HepG2 (cell line): Measurements from ENCODE around the gene TPRA1. TPM values are rescaled to one million over a fixed set of nuclear protein-coding genes. Genes with fewer than 3 reads are reported as not detected.

Experiments used
- ATAC-seq: fragments of 200-7000 bp; cut with Tn5 transposase; 3 replicates; pipeline ENCODE4 v1.9.1; 2020; ENCODE audit warnings: mild to moderate bottlenecking, moderate library complexity
- BruUV-seq: library from RNA; stranded (reverse); fragments of 400-500 nt; replicated peaks from 2 replicates; lab custom pipeline; 2021; lab: Mats Ljungman, UMichigan
- CTCF ChIA-PET: fragments of 300-600 bp; formaldehyde crosslinking; extraction: SDS; loops from one replicate; lab custom pipeline; 2021; ENCODE audit warnings: low total read pairs, inconsistent platforms, low intra/inter-chr PET ratio; lab: Yijun Ruan, JAX
- POLR2A ChIA-PET: fragments of 350-600 bp; sonication (Branson Sonifier 250); formaldehyde crosslinking; loops from one replicate; lab custom pipeline; 2020; ENCODE audit warnings: antibody characterized with exemption, inconsistent platforms; lab: Yijun Ruan, JAX
- DNase-seq: peaks from one replicate; pipeline ENCODE4 v3.0.0-alpha.2; 2015; ENCODE audit warnings: low spot score
- FAIRE-seq: peaks from 3 replicates; lab custom pipeline; 2011; peaks lifted over from hg19 to GRCh38; lab: Jason Lieb, UNC
- H2AFZ ChIP-seq: one replicate; pipeline ENCODE4 v1.6.1; 2011; ENCODE audit warnings: low read length, inconsistent platforms
- H3K27ac ChIP-seq: fragments of 300-600 bp; 3 replicates; pipeline ENCODE4 v1.8.0; 2011; ENCODE audit warnings: mixed run types, mild to moderate bottlenecking, mixed read lengths, low read length, inconsistent platforms; ENCODE audit not compliant: insufficient read depth; ENCODE audit errors: extremely low read length
- H3K27me3 ChIP-seq, 2 experiments: fragments of 200-600 bp in 1 of 2; 2 replicates in 1 of 2; 3 replicates in 1 of 2; pipeline versions ENCODE4 v1.6.0 to v1.8.0; 2011; ENCODE audit warnings: low read length in 2 of 2, mild to moderate bottlenecking in 2 of 2, moderate library complexity in 2 of 2, inconsistent platforms in 1 of 2; ENCODE audit not compliant: insufficient read depth in 2 of 2, control insufficient read depth in 1 of 2
- H3K36me3 ChIP-seq, 2 experiments: fragments of 200-600 bp in 1 of 2; replicated peaks in 1 of 2; 2 replicates in 1 of 2; 3 replicates in 1 of 2; pipeline versions ENCODE4 v1.5.1 to v1.8.0; 2011; ENCODE audit warnings: low read length in 2 of 2, inconsistent platforms in 1 of 2; ENCODE audit not compliant: insufficient read depth in 2 of 2, control insufficient read depth in 1 of 2
- H3K4me1 ChIP-seq: 2 replicates; pipeline ENCODE4 v1.5.1; 2012; ENCODE audit warnings: low read length, inconsistent platforms; ENCODE audit not compliant: insufficient read depth
- H3K4me2 ChIP-seq: 2 replicates; pipeline ENCODE4 v1.6.0; 2011; ENCODE audit warnings: low read depth, low read length, inconsistent platforms
- H3K4me3 ChIP-seq, 3 experiments: fragments of 200-600 bp in 1 of 3; sonication (generic), shearing (Covaris generic) in 1 of 3; replicated peaks in 1 of 3; 2 replicates each; pipeline ENCODE4 v1.5.1; 2011 to 2016; ENCODE audit warnings: low read length in 3 of 3, inconsistent platforms in 2 of 3, low read depth in 2 of 3, mild to moderate bottlenecking in 2 of 3, control low read depth in 1 of 3, mixed read lengths in 1 of 3; ENCODE audit not compliant: insufficient read depth in 1 of 3
- H3K79me2 ChIP-seq: one replicate; pipeline ENCODE4 v1.6.1; 2011; ENCODE audit warnings: low read length, inconsistent platforms; ENCODE audit not compliant: insufficient read depth
- H3K9ac ChIP-seq: 2 replicates; pipeline ENCODE4 v1.6.0; 2011; ENCODE audit warnings: mild to moderate bottlenecking, low read depth, low read length, inconsistent platforms; ENCODE audit not compliant: insufficient read depth
- H3K9me3 ChIP-seq: 2 replicates; pipeline ENCODE4 v1.5.1; 2012; ENCODE audit warnings: mild to moderate bottlenecking, low read length
- H4K20me1 ChIP-seq: 2 replicates; pipeline ENCODE4 v1.6.0; 2011; ENCODE audit warnings: inconsistent platforms, mild to moderate bottlenecking, low read length, moderate library complexity; ENCODE audit not compliant: insufficient read depth
- ESRRA ChIP-seq: sonication (generic); formaldehyde crosslinking; IDR thresholded peaks from 2 replicates; pipeline ENCODE4 v1.5.1; 2020; ENCODE audit warnings: mild to moderate bottlenecking, low read depth, missing genetic modification reagents
- ETV5 ChIP-seq: IDR thresholded peaks from 2 replicates; pipeline ENCODE4 v1.6.1; 2018; ENCODE audit warnings: missing biosample characterization, missing genetic modification reagents, inconsistent platforms, borderline replicate concordance
- HDAC1 ChIP-seq: sonication (generic); formaldehyde crosslinking; IDR thresholded peaks from 2 replicates; pipeline ENCODE4 v1.5.1; 2020; ENCODE audit warnings: mild to moderate bottlenecking, missing genetic modification reagents
- HNF4A ChIP-seq: sonication (generic); formaldehyde crosslinking; IDR thresholded peaks from 2 replicates; pipeline ENCODE4 v1.4.0; 2020; ENCODE audit warnings: missing genetic modification reagents
- LRRFIP1 ChIP-seq: sonication (generic); formaldehyde crosslinking; conservative IDR thresholded peaks from 2 replicates; pipeline ENCODE4 v1.4.0; 2020; ENCODE audit warnings: missing genetic modification reagents
- MAX ChIP-seq: IDR thresholded peaks from 2 replicates; pipeline ENCODE4 v1.6.1; 2012; ENCODE audit warnings: inconsistent platforms
- MNT ChIP-seq: fragments of 450-650 bp; IDR thresholded peaks from 2 replicates; pipeline ENCODE4 v1.6.1; 2016
- NR2F6 ChIP-seq, 2 experiments: IDR thresholded peaks; 2 replicates each; pipeline ENCODE4 v1.6.1; 2016; ENCODE audit warnings: antibody characterized with exemption in 1 of 2, mild to moderate bottlenecking in 1 of 2
- PCBP2 ChIP-seq: fragments of 200-400 bp; formaldehyde crosslinking; optimal IDR thresholded peaks from 2 replicates; pipeline ENCODE3; 2018; ENCODE audit warnings: low read length, low read depth; ENCODE audit not compliant: poor library complexity, severe bottlenecking
- PHF8 ChIP-seq: sonication (generic); formaldehyde crosslinking; IDR thresholded peaks from 2 replicates; pipeline ENCODE4 v1.5.0; 2020; ENCODE audit warnings: missing genetic modification reagents
- POLR2G ChIP-seq: fragments of 200-400 bp; formaldehyde crosslinking; IDR thresholded peaks from 2 replicates; pipeline ENCODE4 v1.6.1; 2018; ENCODE audit warnings: mild to moderate bottlenecking, low read depth, low read length, moderate library complexity
- SALL1 ChIP-seq: sonication (generic); formaldehyde crosslinking; IDR thresholded peaks from 2 replicates; pipeline ENCODE4 v1.8.0; 2022; ENCODE audit warnings: mild to moderate bottlenecking, missing genetic modification reagents
- ZBTB20 ChIP-seq: sonication (generic); formaldehyde crosslinking; IDR thresholded peaks from 2 replicates; pipeline ENCODE4 v1.8.1; 2023; ENCODE audit warnings: missing genetic modification reagents, low read depth, mild to moderate bottlenecking, borderline replicate concordance
- ZFX ChIP-seq: sonication (generic); formaldehyde crosslinking; IDR thresholded peaks from 2 replicates; pipeline ENCODE4 v1.4.0; 2020; ENCODE audit warnings: mild to moderate bottlenecking, low read depth, missing genetic modification reagents, moderate library complexity
- ZNF687 ChIP-seq: sonication (generic); formaldehyde crosslinking; IDR thresholded peaks from 2 replicates; pipeline ENCODE4 v1.5.1; 2020; ENCODE audit warnings: mild to moderate bottlenecking, missing genetic modification reagents, moderate library complexity
- ZSCAN25 ChIP-seq: sonication (generic); formaldehyde crosslinking; IDR thresholded peaks from 2 replicates; pipeline ENCODE4 v1.8.0; 2022; ENCODE audit warnings: mild to moderate bottlenecking, missing genetic modification reagents
- WGBS: methylation state at CpG from one replicate; pipeline ENCODE4 v1.1.6; 2017; ENCODE audit warnings: low lambda C conversion rate; 5-methylcytosine and 5-hydroxymethylcytosine counted together
- in situ Hi-C: cut with HindIII; loops from 2 replicates; pipeline ENCODE4 v1.10.0; 2017; ENCODE audit warnings: low pct_unique_long_range_greater_than_20kb; ENCODE audit not compliant: extremely low pct_ligation_motif_present
- intact Hi-C: fragments of 100-400 bp; cut with micrococcal nuclease; formaldehyde crosslinking; loops from one replicate; pipeline ENCODE4 v1.10.0; 2022; ENCODE audit not compliant: unreplicated experiment
- polyA plus RNA-seq, 8 experiments: library from polyadenylated mRNA; depleted of rRNA in 3 of 8; stranded (reverse) in 7 of 8; unstranded in 1 of 8; fragments of >200 nt; fragmentation: Illumina TruSeq in 4 of 8; extraction: Trizol in 4 of 8; gene quantifications; 2 replicates each; pipeline versions ENCODE4 v1.2.1 to v1.2.3, GENCODE V29; 2011 to 2016; ENCODE audit warnings: low read depth in 4 of 8, missing spikeins in 1 of 8, mixed read lengths in 1 of 8; ENCODE audit not compliant: insufficient read depth in 1 of 8
- total RNA-seq, 5 experiments: library from RNA; depleted of rRNA; stranded (reverse); fragments of >200 nt; fragmentation: Illumina TruSeq; extraction: Trizol; gene quantifications; 2 replicates each; pipeline ENCODE4 v1.2.3, GENCODE V29; 2016; ENCODE audit warnings: low read depth in 1 of 5

The TPRA1 gene
- total and polyA plus RNA-seq, 2 of the 13 experiments (the other 11 are each of a cell fraction or from before 2014, with no cell fraction given), result 25.4 to 25.8 TPM

- Histone ChIP-seq H3K4me2 (peak overlapping the region; percentile 45; the same call in 1 of the 2 replicates), H3K79me2 (no peaks in the 10 kb centered on the region), H3K27me3 (peaks cover 5 to 13% of the 10 kb centered on the region in 2 experiments; a peak in 3 of 5 replicates), H4K20me1 (no peaks in the 10 kb centered on the region), H3K4me3 (no peak overlapping the region), H3K27ac (no peak overlapping the region), H3K9me3 (no peaks in the 10 kb centered on the region), H3K4me1 (peaks cover 52% of the 10 kb centered on the region), H3K9ac (no peak overlapping the region), H3K36me3 (no peaks in the 10 kb centered on the region), H2AFZ (no peak overlapping the region)
- FAIRE-seq (no peak), DNase-seq (no peak), ATAC-seq (no peak; the same call in 2 of the 3 replicates)
- BruUV-seq, result no TSS peak
- TF ChIP-seq NR2F6 (IDR thresholded peaks at IDR 0.05), result peak; percentile 30; the same call in 1 of the 2 replicates
- peak; percentile 58; the same call in 1 of the 2 replicates for TF ChIP-seq NR2F6 (CRISPR knock-in tag; IDR thresholded peaks at IDR 0.05)
- no peak for TF ChIP-seq ETV5 (CRISPR knock-in tag)
- TF ChIP-seq MAX, result no peak
- TF ChIP-seq ZBTB20 (CRISPR knock-in tag), result no peak
- TF ChIP-seq POLR2G, result no peak
- no peak for TF ChIP-seq PHF8 (CRISPR knock-in tag)
- TF ChIP-seq HDAC1 (CRISPR knock-in tag), result 0 out of 2 replicates have a peak, but pooled peaks have one; percentile 26
- peak; percentile 58 for TF ChIP-seq HNF4A
- peak; percentile 23; the same call in 1 of the 2 replicates for TF ChIP-seq SALL1
- TF ChIP-seq LRRFIP1 (CRISPR knock-in tag), result no peak
- TF ChIP-seq PCBP2, result no peak
- TF ChIP-seq ZNF687 (CRISPR knock-in tag), result peak; percentile 32; the same call in 1 of the 2 replicates
- 0 out of 2 replicates have a peak, but pooled peaks have one; percentile 17 for TF ChIP-seq MNT
- TF ChIP-seq ZFX (CRISPR knock-in tag), result peak; percentile 58
- TF ChIP-seq ZSCAN25 (CRISPR knock-in tag), result peak; percentile 62
- TF ChIP-seq ESRRA (CRISPR knock-in tag), result 0 out of 2 replicates have a peak, but pooled peaks have one; percentile 68
- in situ Hi-C loops (no loop called here), intact Hi-C loops (loop anchor here (10.0 kb wide), 1 partner anchor 562 kb away; the partner anchor contains the start of gene PLXNA1)
- 11% methylated on average over 5 of the region's 6 CpGs for WGBS
- POLR2A ChIA-PET, result no interaction called here
- CTCF ChIA-PET, result no interaction called here
These were observed 44.0 kb downstream of the TPRA1 start for GRCh38 chr3:127546554-127546953.
